HG03432 (cell line): Measurements from ENCODE around the gene NAE1.

Experiments used
- ATAC-seq: cut with Tn5 transposase; IDR thresholded peaks from one replicate; pipeline ENCODE4 v1.9.1; 2021; ENCODE audit warnings: mild to moderate bottlenecking, moderate library complexity; ENCODE audit not compliant: unreplicated experiment

Gene NAE1

GRCh38 chr16:66850115-66850815 is 19.5 kb upstream of the NAE1 start:
- no peak for ATAC-seq

DNA sequence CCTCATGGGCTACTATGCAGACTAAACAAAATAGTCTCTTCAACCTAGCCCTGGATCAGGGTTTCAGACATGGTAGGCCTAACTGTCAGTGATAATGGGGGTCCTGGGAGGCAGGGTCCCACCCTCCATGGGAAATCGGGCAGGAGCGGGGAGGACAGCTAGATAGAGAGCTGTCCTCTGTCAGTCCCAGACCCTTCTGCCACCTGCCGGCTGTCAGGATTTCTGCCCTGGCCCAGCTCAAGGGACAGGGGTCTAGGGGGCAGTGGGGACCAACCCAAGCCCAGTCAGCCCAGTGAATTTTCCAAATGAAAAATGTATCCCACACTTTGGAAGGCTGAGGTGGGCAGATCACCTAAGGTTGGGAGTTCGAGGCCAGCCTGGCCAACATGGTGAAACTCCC is 18.8 kb upstream of the NAE1 start:
- no peak for ATAC-seq

DNA sequence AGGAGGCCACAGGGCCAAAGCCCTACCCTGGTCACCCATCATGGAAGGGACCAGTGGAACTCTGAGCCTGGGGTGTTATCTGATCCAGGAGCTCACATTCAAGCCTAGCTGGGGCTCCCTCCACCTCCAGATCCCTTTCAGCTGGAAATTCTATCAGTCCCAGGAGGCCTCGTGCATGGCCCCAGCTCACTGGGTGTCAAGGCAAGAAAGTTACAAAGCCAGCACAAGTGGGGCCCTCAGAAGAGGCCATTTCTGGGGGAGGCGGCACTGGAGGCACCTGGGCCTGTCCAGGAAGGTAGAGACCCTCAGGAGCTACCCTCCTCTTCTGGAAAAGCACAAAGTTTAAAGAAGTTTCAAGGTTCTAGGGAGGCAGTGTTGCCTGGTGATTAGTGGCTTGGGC is 18.2 kb upstream of the NAE1 start:
- no peak for ATAC-seq

GRCh38 chr16:66848172-66848571 is 17.4 kb upstream of the NAE1 start:
- no peak for ATAC-seq

GRCh38 chr16:66847533-66848067 is 16.8 kb upstream of the NAE1 start:
- no peak for ATAC-seq

DNA sequence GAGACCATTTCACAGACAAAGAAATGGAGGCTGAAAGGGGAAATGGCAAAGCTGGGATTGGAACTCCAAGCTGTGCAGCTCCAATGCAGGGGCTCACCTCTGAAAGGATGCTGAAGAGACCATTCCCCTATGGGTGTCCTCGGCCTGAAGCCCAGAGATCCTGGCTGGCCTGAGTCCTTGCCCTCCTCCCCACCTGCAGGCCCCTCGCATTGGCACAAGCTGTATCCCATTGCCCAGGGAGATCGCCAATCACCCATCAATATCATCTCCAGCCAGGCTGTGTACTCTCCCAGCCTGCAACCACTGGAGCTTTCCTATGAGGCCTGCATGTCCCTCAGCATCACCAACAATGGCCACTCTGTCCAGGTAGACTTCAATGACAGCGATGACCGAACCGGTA is 16.1 kb upstream of the NAE1 start:
- ATAC-seq, result no peak

DNA sequence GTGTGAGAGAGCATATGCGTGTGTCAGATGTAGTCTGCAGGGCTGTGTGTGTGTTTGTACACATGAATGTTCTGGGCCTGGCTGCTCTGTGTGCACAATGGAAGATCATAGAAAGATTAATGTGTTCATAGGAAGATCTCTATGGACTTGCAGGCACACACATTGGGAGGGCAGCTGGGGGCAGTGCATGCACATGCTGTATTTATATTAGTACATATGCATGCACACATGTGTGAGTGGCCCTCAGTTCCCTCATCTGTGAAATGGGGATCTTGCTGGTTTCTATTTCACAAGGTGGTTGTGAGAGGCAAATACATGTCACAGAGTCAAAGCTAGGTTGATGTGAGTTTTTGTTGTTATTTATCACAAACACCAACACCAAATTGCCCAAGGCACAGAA is 15.5 kb upstream of the NAE1 start:
- ATAC-seq, result no peak

DNA sequence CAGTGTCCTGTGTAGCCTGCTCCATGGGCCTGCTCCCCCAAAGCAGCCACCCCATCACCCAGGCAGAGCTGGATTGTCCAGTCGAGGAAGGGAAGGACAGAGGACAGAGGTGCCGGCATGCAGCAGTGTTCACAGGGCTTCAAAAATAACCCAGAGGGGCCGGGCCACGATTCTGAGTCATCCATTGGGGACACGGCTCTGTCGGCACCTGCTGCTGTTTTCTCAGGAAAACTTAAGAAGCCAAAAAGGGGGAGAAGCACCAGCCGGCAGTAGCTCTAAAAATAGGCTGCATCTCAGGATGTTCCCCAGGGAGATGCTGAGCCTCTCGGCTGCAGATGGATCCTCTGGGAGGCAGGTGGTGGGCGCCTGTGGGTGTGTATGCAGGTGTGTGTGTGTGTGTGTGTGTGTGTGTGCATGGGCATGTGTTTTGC is 15.0 kb upstream of the NAE1 start:
- no peak for ATAC-seq

DNA sequence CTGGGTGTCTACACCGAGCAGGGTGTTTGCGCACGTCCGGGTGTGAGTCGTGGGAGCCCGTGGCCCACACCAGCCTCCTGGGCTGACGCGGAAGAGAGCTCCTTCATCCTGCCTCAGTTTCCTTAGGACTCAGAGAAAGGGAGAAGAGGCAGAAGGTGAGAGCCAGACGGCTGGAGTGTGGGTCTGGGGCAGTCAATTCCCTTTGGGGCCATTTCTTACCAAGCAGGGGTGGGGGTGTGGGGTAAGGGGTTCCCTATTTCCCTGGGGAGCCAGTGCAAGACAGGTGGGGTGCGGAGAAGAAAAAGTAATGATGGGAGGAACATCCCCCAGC is 14.3 kb upstream of the NAE1 start:
- ATAC-seq, result no peak

DNA sequence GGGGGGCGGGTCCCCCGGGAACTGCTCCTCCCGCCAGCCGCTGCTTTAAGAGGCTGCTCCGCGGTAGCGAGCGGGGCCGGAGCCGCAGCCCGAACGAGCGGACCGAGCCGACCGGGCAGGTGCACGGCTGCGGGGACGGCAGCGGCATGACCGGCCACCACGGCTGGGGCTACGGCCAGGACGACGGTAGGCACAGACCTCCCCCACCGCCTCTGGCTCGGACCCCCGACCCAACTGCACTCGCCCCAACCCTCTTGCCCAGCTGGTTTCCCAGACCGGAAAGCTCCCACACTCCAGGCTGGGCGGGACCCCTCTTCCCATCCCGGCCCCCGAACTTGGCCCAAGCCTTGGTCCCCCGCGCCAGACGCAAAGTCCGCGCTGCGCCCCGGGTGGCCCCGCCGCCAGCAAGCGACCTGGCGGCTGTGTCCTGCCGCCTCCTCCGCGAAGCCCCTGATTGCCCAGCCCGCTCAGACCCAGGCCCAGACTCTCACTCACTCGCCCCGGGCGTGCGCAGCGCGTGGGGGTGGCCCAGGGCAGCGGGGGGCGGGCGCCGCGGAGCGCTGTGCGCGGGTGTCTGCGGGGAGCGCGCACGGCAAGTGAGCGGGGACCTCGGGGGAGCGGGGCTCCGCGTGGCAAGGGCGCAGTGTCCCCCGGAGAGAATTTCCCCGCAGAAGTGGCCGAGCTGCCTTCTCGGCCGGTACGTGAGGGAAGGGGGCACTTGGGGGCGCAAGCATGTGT is 13.7 kb upstream of the NAE1 start, which contains the start of gene CA7:
CA7 (plus strand) TSS at position 73 of the 738 bp plus-strand sequence; CDS start at position 147, 74 bp downstream.
- ATAC-seq, result no peak

DNA sequence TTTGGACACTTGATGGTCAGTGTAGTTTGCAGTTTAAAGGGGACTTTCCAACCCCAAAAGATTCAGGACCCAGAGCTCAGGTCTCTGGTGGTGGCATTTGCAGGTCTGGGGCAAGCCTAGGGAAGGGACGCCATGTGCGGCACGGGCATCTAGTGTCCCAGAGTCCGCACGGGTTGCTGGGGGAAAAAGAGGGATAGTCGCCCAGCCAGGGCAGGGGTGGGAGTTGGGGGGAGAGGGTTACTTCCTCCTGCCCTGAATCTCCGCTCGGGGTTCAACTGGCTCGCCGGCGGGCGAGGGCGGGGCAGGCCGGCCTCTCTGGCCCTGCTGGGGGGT is 13.2 kb upstream of the NAE1 start:
- ATAC-seq, result no peak

DNA sequence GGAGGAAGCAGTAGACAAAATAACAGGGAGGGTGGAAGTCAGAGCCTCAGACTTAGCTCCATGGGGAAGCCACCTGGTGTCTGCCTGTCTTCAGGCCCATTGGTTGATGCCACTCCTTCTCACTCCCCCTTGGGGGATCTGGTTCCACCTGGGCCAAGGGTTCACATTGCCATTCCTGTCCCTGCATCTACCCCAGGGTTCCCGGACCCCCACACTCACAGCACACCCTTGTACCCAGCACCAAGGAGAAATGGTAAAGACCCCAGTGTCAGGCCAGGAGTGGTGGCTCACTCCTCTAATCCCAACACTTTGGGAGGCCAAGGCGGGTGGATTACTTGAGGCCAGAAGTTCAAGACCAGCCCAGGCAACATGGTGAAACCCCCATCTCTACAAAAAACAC is 12.4 kb upstream of the NAE1 start:
- ATAC-seq, result no peak

DNA sequence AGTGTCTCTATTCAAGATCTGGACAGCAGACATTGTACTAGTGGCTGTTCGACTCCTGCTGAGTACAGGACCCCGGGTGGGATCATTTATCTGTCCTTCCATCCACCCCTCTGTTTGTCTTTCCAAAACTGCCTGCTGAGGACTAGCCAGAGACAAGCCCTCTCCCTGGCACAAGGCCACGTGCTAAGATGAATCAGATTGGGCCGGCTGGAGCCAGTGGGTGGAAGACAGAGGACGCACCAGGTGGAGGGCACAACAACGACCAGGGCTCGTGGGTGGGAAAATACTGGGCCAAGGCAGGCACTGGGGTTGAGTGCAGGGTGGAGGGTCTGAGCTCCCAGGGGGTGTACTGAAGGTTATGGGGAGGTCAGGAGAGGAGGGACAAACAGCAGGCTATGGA is 12.0 kb upstream of the NAE1 start:
- ATAC-seq, result no peak

DNA sequence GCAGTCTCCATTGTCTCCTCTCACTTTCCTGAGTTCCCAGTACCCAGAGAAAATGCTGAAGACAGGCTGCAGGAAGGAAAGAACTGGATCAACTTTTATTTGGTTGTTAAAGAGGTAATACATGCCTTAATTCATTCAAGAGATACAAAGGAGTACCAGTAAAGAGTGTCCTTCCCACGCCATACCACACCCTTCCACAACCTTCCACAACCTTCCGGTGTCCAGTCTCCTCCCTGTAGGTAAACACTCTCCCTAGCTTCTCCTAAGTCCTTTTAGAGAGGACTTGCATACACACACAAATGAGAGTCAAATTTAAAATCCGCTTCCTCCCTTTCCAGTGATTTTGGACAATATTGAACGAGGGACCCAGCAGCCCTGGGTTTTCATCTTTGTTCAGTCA is 10.6 kb upstream of the NAE1 start:
- ATAC-seq, result no peak

DNA sequence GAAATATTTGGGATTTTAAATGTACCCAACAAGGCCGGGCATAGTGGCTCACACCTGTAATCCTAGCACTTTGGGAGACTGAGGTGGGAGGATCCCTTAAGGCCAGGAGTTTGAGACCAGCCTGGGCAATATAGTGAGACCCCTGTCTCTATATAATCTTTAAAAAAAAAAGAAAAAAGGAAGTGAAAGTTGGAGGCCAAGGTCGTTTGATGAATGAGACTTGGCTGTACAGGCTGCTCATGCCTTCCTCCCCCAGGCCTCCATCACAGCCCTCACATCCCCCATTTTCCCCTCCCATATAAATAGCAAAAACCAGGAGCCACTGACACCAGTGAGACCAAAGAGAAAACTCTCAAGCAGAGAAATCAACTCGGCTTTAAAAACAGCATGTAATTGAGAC is 10.1 kb upstream of the NAE1 start:
- ATAC-seq, result no peak

DNA sequence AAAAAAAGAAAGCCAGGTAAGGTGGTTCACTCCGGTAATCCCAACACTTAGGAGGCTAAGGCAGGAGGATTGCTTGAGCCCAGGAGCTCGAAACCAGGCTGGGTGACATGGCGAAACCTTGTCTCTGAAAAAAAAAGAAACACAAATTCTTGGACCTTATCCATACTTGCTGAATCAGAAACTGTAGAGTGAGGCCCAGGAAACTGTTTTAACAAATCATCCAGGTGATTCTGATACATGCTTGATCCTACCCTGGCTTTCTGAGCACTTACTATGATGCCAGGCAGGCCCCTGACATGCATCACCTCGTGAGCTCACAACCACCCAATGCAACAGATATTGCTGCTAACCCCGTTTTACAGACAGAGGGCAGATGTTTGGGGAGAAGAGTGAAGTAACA is 4.0 kb upstream of the NAE1 start:
- no peak for ATAC-seq

- no peak for ATAC-seq
Observed at GRCh38 chr16:66832661-66833305, 2.0 kb upstream of the NAE1 start.

DNA sequence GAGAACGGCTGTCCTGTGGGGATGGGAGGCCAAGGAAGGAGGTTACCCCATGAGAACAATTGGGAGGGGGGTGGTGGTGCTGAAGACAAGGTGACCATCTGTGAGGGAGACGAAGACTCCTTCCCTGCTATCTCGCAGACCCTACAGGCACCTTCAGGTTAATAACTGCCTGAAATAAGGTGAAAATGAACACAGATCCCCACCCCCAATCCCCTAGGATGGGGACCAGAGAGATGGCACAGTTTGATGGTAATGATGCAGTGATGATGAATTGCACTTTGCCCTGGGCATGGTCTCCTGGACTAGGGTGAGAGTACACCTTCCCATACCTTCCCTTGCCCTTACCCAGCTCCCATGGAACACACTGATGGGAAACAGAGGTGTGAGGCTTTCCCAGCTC is 1.4 kb upstream of the NAE1 start:
- no peak for ATAC-seq

GRCh38 chr16:66824006-66824405 is 6.8 kb downstream of the NAE1 start:
- ATAC-seq, result no peak

DNA sequence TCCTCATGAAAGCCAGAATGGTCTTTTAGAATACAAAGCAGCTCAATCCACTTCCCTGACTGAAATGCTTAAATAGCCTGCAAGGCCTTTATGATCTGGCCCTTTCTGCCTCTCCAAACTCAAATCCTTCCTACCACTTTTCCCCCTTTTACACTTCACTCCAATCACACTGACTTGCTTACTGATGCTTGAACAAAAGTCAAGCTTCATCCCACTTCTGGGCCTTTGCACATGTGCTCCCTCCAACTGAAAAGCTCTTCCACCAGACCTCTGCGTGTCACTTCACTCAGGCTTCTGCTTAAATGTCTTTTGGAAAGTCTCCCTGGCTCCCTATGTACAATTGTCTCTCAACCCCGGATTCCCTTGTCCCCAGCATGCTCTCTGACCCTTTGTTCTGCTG is 16.0 kb downstream of the NAE1 start:
- no peak for ATAC-seq

DNA sequence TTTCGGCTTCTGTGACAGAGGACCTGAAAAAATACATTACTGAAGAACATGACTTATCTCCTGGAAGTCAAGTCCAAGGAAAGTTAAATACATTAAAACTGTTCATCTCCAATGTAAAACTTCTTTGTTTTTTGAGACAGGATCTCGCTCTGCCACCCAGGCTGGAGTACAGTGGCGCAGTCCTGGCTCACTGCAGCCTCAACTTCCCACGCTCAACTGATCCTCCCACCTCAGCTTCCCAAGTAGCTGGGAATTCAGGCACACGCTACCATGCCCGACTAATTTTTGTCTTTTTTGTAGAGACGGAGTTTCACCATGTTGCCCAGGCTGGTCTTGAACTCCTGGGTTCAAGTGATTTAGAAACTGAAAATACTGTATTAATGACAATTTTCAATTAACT is 19.7 kb downstream of the NAE1 start:
- ATAC-seq, result no peak

DNA sequence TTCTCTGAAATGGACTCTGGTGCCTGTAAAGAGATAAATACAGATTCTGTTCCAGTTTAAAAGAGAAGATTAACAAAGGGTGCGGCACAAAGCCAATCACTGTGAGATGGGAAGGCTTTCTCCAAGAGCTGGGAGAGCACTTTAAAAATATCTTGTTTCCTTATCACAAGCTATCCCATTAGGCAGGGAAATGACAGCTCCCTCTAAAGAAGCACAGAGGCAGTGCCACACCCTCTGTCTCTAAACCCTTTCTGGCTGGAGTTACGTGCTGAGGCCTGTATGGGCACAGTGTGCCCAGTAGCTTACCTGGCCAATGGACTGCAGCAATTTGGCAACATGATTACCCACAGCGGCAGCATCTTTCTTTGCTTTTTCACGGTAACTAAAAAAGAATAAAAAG is 20.4 kb downstream of the NAE1 start:
- no peak for ATAC-seq
